Heart left ventricle (tissue), 16 donors: ENCODE measurements around the gene FHIP2A. TPM values are rescaled to one million over a fixed set of nuclear protein-coding genes. Genes with fewer than 3 reads are reported as not detected.

ENCODE experiments used
- ATAC-seq, 4 donors: fragments of 200-7000 bp; cut with Tn5 transposase; one replicate each; pipeline ENCODE4 v1.9.1; 2020 to 2022; ENCODE audit warnings: moderate library complexity in 4 of 4, mild to moderate bottlenecking in 3 of 4, moderate number of reproducible peaks in 1 of 4
- DNase-seq, 5 donors: peaks; one replicate each; pipeline ENCODE4 v3.0.0-alpha.2; 2020
- H3K27ac ChIP-seq, 12 donors: fragments of 200-600 bp; sonication (generic) in 4 of 12; one replicate each; pipeline versions ENCODE4 v1.5.0 to v1.8.0; 2016 to 2022; ENCODE audit warnings: mild to moderate bottlenecking in 2 of 12
- H3K27me3 ChIP-seq, 9 donors: fragments of 200-600 bp; sonication (generic) in 2 of 9; one replicate each; pipeline versions ENCODE4 v1.5.1 to v1.8.0; 2016 to 2022; ENCODE audit warnings: mild to moderate bottlenecking in 3 of 9
- H3K36me3 ChIP-seq, 9 donors: fragments of 200-600 bp; sonication (generic) in 2 of 9; one replicate each; pipeline versions ENCODE4 v1.5.0 to v1.8.0; 2018 to 2022; ENCODE audit warnings: mild to moderate bottlenecking in 2 of 9
- H3K4me1 ChIP-seq, 12 donors: fragments of 200-600 bp; sonication (generic) in 4 of 12; one replicate each; pipeline versions ENCODE4 v1.5.0 to v1.8.0; 2016 to 2022; ENCODE audit warnings: mild to moderate bottlenecking in 3 of 12
- H3K4me3 ChIP-seq, 12 donors: fragments of 200-600 bp; sonication (generic) in 4 of 12; one replicate each; pipeline versions ENCODE4 v1.5.0 to v1.8.0; 2017 to 2022; ENCODE audit warnings: mild to moderate bottlenecking in 9 of 12, moderate library complexity in 4 of 12
- H3K9me3 ChIP-seq, 12 donors: fragments of 200-600 bp; sonication (generic) in 4 of 12; one replicate each; pipeline versions ENCODE4 v1.5.0 to v1.8.0; 2016 to 2022; ENCODE audit warnings: mild to moderate bottlenecking in 1 of 12
- CTCF ChIP-seq, 12 donors: fragments of 200-600 bp; sonication (generic) in 4 of 12; IDR thresholded peaks; one replicate each; pipeline versions ENCODE4 v1.5.0 to v1.8.0; 2018 to 2022; ENCODE audit warnings: antibody characterized with exemption in 12 of 12, mild to moderate bottlenecking in 5 of 12
- POLR2A ChIP-seq, 2 donors: fragments of 450-650 bp; IDR thresholded peaks; one replicate each; pipeline ENCODE4 v1.6.1; 2017; ENCODE audit warnings: antibody characterized with exemption in 2 of 2, mild to moderate bottlenecking in 2 of 2, moderate library complexity in 2 of 2
- WGBS, 4 donors: extraction: QIAGEN DNeasy Blood & Tissue Kit in 2 of 4; methylation state at CpG; one replicate each; pipeline versions ENCODE4 v1.1.5 to v1.1.7; 2013 to 2018; 5-methylcytosine and 5-hydroxymethylcytosine counted together
- intact Hi-C, 10 donors: fragments of 100-400 bp; cut with DNase I; formaldehyde crosslinking; loops; one replicate each; pipeline versions ENCODE4 v1.11.1 to v1.14.2; 2022
- polyA plus RNA-seq, 2 donors: library from polyadenylated mRNA; stranded (reverse); fragments of 200-250 nt; gene quantifications; one replicate each; pipeline ENCODE4 v1.2.3, GENCODE V29; 2013
- total RNA-seq, 9 donors: library from RNA; depleted of rRNA in 2 of 9; stranded (reverse); fragments of >200 nt in 2 of 9; fragmentation: NEBNext Ultra II Directional in 3 of 9; extraction: Animal tissue kit (Norgen Biotek cat#: 25700) in 3 of 9; gene quantifications; one replicate each; pipeline versions ENCODE4 v1.1.0 to v1.2.4, GENCODE V29; 2016 to 2023
- donor health status: ischemic (EF 13 %, LVEDD 7.1; RV severe dilation, severe dysfunction).
- donor health status: healthy with polysubstance abuse.
- donor health status: DM: no; HTN: yes; CAD: no.
- donor health status: DM: no; HTN: no; CAD: no.
- donor health status: ischemic (EF 25% LVEDD 6.9; RV normal size, moderate dysfunction).
- donor health status: ischemic (EF 25% LVEDD 5.7; RV mildly dilated, moderate dysfunction).
- donor health status: healthy.
- donor health status: DM: yes; HTN: yes; CAD: no.
- donor health status: ischemic (EF 35%, LVEDD 5.7; RV mildly dilated, moderate dysfunction).
- donor health status: nonischemic (EF 11% LVEDD 7.7; RV severe dilation, severe dysfunction).
- donor health status: DM: yes; HTN: yes; CAD: no.
- donor health status: PGD.
- donor health status: ischemic (EF 29% LVEDD 5.4; RV normal size, mild dysfunction).
- donor health status: nonischemic (EF 23%, LVEDD 6.1; RV moderate dilation, normal function).

The FHIP2A gene
- total and polyA plus RNA-seq, 11 donors: 4.8 to 34.9 (median 27.8) TPM

GRCh38 chr10:114777415-114777814 lies 44.2 kb upstream of the FHIP2A start:
- DNase-seq (no peak), ATAC-seq (peak in 1 of 4 donors; percentile 44)
- Histone ChIP-seq H3K27ac (no peak overlapping the region), H3K4me3 (no peak overlapping the region), H3K9me3 (no peaks in the 10 kb centered on the region), H3K4me1 (peaks cover 0 to 27% (median 11%) of the 10 kb centered on the region in 12 donors), H3K27me3 (no peaks in the 10 kb centered on the region), H3K36me3 (no peaks in the 10 kb centered on the region)
- 43 to 69% (median 60%) methylated on average over 1 of the region's 1 CpG for WGBS, 4 donors
- TF ChIP-seq POLR2A (IDR thresholded peaks at IDR 0.05): no peak
- TF ChIP-seq CTCF (IDR thresholded peaks at IDR 0.05): peak in 1 of 12 donors; percentile 7
- intact Hi-C loops: loop anchor here in 4 of 10 donors (5.0 kb wide), 3 partner anchors 65 to 225 kb away; no protein-coding TSS in a partner anchor

DNA sequence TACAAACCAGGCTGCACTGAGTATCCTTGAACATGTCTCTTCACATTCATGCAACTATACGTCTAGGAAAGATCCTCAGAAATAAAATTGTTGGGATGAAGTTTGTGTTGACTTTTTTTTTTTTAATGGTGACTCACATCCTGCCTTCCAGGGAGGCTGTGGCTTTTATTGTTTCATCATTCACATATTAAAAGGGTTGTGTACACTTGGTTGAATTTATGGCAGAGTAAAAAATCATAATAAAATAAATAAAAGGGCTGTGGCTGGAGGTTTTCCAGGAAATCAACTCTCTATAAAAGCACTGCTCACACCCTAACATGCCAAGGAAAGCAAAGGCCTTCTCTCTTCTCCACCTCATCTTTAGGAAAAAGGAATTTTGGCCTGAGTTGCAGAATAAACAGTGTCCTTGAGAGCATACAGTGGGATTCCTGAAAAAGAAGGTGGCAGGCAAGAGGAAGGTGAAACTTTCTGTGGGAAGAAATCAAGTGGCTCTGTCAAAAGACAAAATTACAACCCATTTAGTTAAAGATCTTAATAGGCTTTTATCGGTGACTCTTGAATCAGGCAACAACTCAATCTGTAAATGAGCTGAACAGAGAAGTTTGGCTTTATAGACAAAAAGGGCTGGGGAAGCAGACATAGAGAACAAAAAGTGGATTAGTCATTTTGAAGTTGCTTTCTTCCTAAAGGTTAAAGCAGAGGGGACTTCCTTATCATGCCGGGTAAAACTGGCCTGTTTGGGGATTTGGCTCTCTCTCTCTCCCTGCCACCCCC lies 41.6 kb upstream of the FHIP2A start:
- peak in 2 of 4 donors; percentile 38 to 70 for ATAC-seq

GRCh38 chr10:114780577-114781184 lies 40.9 kb upstream of the FHIP2A start:
- Histone ChIP-seq H3K4me3 (no peak overlapping the region), H3K36me3 (no peaks in the 10 kb centered on the region), H3K27ac (peak overlapping the region in 9 of 12 donors; percentile 7 to 50 (median 27)), H3K9me3 (no peaks in the 10 kb centered on the region), H3K27me3 (no peaks in the 10 kb centered on the region), H3K4me1 (peaks cover 0 to 38% (median 11%) of the 10 kb centered on the region in 12 donors)
- intact Hi-C loops: loop anchor here in 9 of 10 donors (5.0 to 10.0 kb wide), 7 partner anchors 68 to 478 kb away; no protein-coding TSS in a partner anchor
- ATAC-seq (no peak), DNase-seq (no peak)
- 69 to 80% (median 78%) methylated on average over 2 of the region's 2 CpGs for WGBS, 4 donors
- TF ChIP-seq CTCF (IDR thresholded peaks at IDR 0.05) (no peak), POLR2A (IDR thresholded peaks at IDR 0.05) (no peak)

More for the DNA sequence above, 41.6 kb upstream of the FHIP2A start:
- peaks cover 0 to 37% (median 11%) of the 10 kb centered on the region in 12 donors for H3K4me1 ChIP-seq
- H3K9me3 ChIP-seq: no peaks in the 10 kb centered on the region
- intact Hi-C loops: loop anchor here (5.0 to 10.0 kb wide), 8 partner anchors 68 to 478 kb away; no protein-coding TSS in a partner anchor
- TF ChIP-seq POLR2A (IDR thresholded peaks at IDR 0.05) (no peak), CTCF (IDR thresholded peaks at IDR 0.05) (no peak)
- no peaks in the 10 kb centered on the region for H3K36me3 ChIP-seq
- H3K27me3 ChIP-seq: no peaks in the 10 kb centered on the region
- H3K27ac ChIP-seq: peak overlapping the region in 9 of 12 donors; percentile 7 to 50 (median 27)
- 50 to 65% (median 54%) methylated on average over 3 of the region's 3 CpGs for WGBS, 4 donors
- no peak overlapping the region for H3K4me3 ChIP-seq
- DNase-seq: no peak

GRCh38 chr10:114782666-114783065 lies 38.9 kb upstream of the FHIP2A start:
- Histone ChIP-seq H3K9me3 (no peaks in the 10 kb centered on the region), H3K4me1 (peaks cover 0 to 42% (median 11%) of the 10 kb centered on the region in 12 donors), H3K27ac (no peak overlapping the region), H3K36me3 (no peaks in the 10 kb centered on the region), H3K27me3 (no peaks in the 10 kb centered on the region), H3K4me3 (no peak overlapping the region)
- WGBS, 4 donors: 93 to 96% (median 95%) methylated on average over 7 of the region's 7 CpGs
- intact Hi-C loops: loop anchor here in 9 of 10 donors (5.0 to 10.0 kb wide), 7 partner anchors 70 to 480 kb away; no protein-coding TSS in a partner anchor
- DNase-seq (no peak), ATAC-seq (no peak)
- TF ChIP-seq POLR2A (IDR thresholded peaks at IDR 0.05): no peak
- TF ChIP-seq CTCF (IDR thresholded peaks at IDR 0.05): no peak
